Esophagus squamous epithelium (tissue), 5 donors: Measurements from ENCODE around the gene RPTOR. TPM values are rescaled to one million over a fixed set of nuclear protein-coding genes. Genes with fewer than 3 reads are reported as not detected.

Experiments used
- DNase-seq: peaks from one replicate; lab custom pipeline; 2025; lab: John Stamatoyannopoulos, UW
- H3K27ac ChIP-seq, 4 donors: fragments of 200-600 bp; sonication (generic); one replicate each; pipeline ENCODE4 v1.5.1; 2016 to 2019; ENCODE audit warnings: mild to moderate bottlenecking in 1 of 4
- H3K27me3 ChIP-seq, 4 donors: fragments of 200-600 bp; sonication (generic); 1 replicate in 3 of 4; 2 replicates in 1 of 4; pipeline versions ENCODE4 v1.5.1 to v1.6.0; 2017 to 2021; ENCODE audit warnings: antibody characterized with exemption in 1 of 4
- H3K36me3 ChIP-seq, 3 donors: fragments of 200-600 bp; sonication (generic); one replicate each; pipeline ENCODE4 v1.5.1; 2016 to 2019
- H3K4me1 ChIP-seq, 3 donors: fragments of 200-600 bp; sonication (generic); one replicate each; pipeline ENCODE4 v1.5.1; 2017 to 2019
- H3K4me3 ChIP-seq, 4 donors: fragments of 200-600 bp; sonication (generic); 1 replicate in 3 of 4; 2 replicates in 1 of 4; pipeline ENCODE4 v1.5.1; 2016 to 2019; ENCODE audit warnings: mild to moderate bottlenecking in 2 of 4, moderate library complexity in 1 of 4
- H3K9me3 ChIP-seq, 3 donors: fragments of 200-600 bp; sonication (generic); one replicate each; pipeline ENCODE4 v1.5.1; 2016 to 2019
- CTCF ChIP-seq, 6 experiments: fragments of 450-650 bp in 4 of 6; fragments of 200-600 bp in 2 of 6; sonication (generic) in 2 of 6; IDR thresholded peaks; one replicate each; pipeline ENCODE4 v1.5.1; 2016 to 2019; ENCODE audit warnings: antibody characterized with exemption in 6 of 6, mild to moderate bottlenecking in 4 of 6, moderate library complexity in 4 of 6
- POLR2A ChIP-seq, 4 donors: fragments of 450-650 bp; IDR thresholded peaks; one replicate each; pipeline ENCODE4 v1.6.1; 2017; ENCODE audit warnings: antibody characterized with exemption in 4 of 4, mild to moderate bottlenecking in 4 of 4, moderate library complexity in 3 of 4
- WGBS, 2 donors: methylation state at CpG; one replicate each; pipeline ENCODE4 v1.1.5; 2018; 5-methylcytosine and 5-hydroxymethylcytosine counted together
- intact Hi-C: fragments of 100-400 bp; cut with DNase I; formaldehyde crosslinking; loops from one replicate; pipeline ENCODE4 v1.15.0; 2022
- total RNA-seq, 4 donors: library from RNA; depleted of rRNA; stranded (reverse); fragments of >200 nt; gene quantifications; one replicate each; pipeline ENCODE4 v1.1.0, GENCODE V29; 2016
- donor health status: DM: yes; HTN: yes; CAD: no.

RPTOR gene
- total RNA-seq, 4 donors from 2014 or later, result 11.7 to 27.8 (median 22.8) TPM

GRCh38 chr17:80880648-80880985, 336.0 kb downstream of the RPTOR start:
- no peaks in the 10 kb centered on the region for H3K27me3 ChIP-seq
- no peak overlapping the region for H3K27ac ChIP-seq
- TF ChIP-seq POLR2A (IDR thresholded peaks at IDR 0.05) (no peak), CTCF (IDR thresholded peaks at IDR 0.05) (no peak)
- no peak for DNase-seq
- H3K36me3 ChIP-seq, result peaks cover 8 to 77% (median 10%) of the 10 kb centered on the region in 3 donors
- H3K4me1 ChIP-seq, result no peaks in the 10 kb centered on the region
- 86 to 90% methylated on average over 10 to 11 of the region's 11 CpGs for WGBS, 2 donors
- H3K4me3 ChIP-seq, result no peak overlapping the region
- intact Hi-C loops, result no loop called here
- no peaks in the 10 kb centered on the region for H3K9me3 ChIP-seq

- no peaks in the 10 kb centered on the region for H3K4me1 ChIP-seq
- 82 to 84% methylated on average over 12 to 13 of the region's 13 CpGs for WGBS, 2 donors
- TF ChIP-seq CTCF (IDR thresholded peaks at IDR 0.05) (no peak), POLR2A (IDR thresholded peaks at IDR 0.05) (no peak)
- DNase-seq, result no peak
- intact Hi-C loops, result no loop called here
- peaks cover 8 to 77% (median 10%) of the 10 kb centered on the region in 3 donors for H3K36me3 ChIP-seq
- H3K9me3 ChIP-seq, result no peaks in the 10 kb centered on the region
- H3K4me3 ChIP-seq, result no peak overlapping the region
- H3K27me3 ChIP-seq, result no peaks in the 10 kb centered on the region
- no peak overlapping the region for H3K27ac ChIP-seq
Observed at GRCh38 chr17:80881306-80881705, 336.7 kb downstream of the RPTOR start.

- WGBS, 2 donors, result 86 to 94% methylated on average over 19 of the region's 19 CpGs
- Histone ChIP-seq H3K27me3 (no peaks in the 10 kb centered on the region), H3K9me3 (no peaks in the 10 kb centered on the region), H3K4me3 (no peak overlapping the region), H3K27ac (no peak overlapping the region), H3K4me1 (no peaks in the 10 kb centered on the region), H3K36me3 (peaks cover 8 to 78% (median 10%) of the 10 kb centered on the region in 3 donors)
- TF ChIP-seq POLR2A (IDR thresholded peaks at IDR 0.05), result no peak
- TF ChIP-seq CTCF (IDR thresholded peaks at IDR 0.05), result no peak
- DNase-seq, result no peak
- intact Hi-C loops, result no loop called here
Observed at GRCh38 chr17:80882323-80882722, 337.7 kb downstream of the RPTOR start.

GRCh38 chr17:80882926-80883685, 338.5 kb downstream of the RPTOR start:
- Histone ChIP-seq H3K4me3 (no peak overlapping the region), H3K4me1 (no peaks in the 10 kb centered on the region), H3K27ac (no peak overlapping the region), H3K9me3 (no peaks in the 10 kb centered on the region), H3K27me3 (no peaks in the 10 kb centered on the region), H3K36me3 (peaks cover 8 to 85% (median 10%) of the 10 kb centered on the region in 3 donors)
- intact Hi-C loops, result no loop called here
- TF ChIP-seq POLR2A (IDR thresholded peaks at IDR 0.05) (no peak), CTCF (IDR thresholded peaks at IDR 0.05) (no peak)
- 92 to 95% methylated on average over 13 to 20 of the region's 24 CpGs for WGBS, 2 donors
- no peak for DNase-seq

GRCh38 chr17:80883831-80884735, 339.4 kb downstream of the RPTOR start:
- intact Hi-C loops, result no loop called here
- Histone ChIP-seq H3K4me1 (no peaks in the 10 kb centered on the region), H3K36me3 (peaks cover 8 to 94% (median 10%) of the 10 kb centered on the region in 3 donors), H3K4me3 (no peak overlapping the region), H3K9me3 (no peaks in the 10 kb centered on the region), H3K27me3 (no peaks in the 10 kb centered on the region), H3K27ac (no peak overlapping the region)
- 95% methylated on average over 10 to 13 of the region's 42 CpGs for WGBS, 2 donors
- no peak for TF ChIP-seq POLR2A (IDR thresholded peaks at IDR 0.05)
- no peak for DNase-seq
